ENCODE data around the gene PGPEP1. TPM values are rescaled to one million over a fixed set of nuclear protein-coding genes. Genes with fewer than 3 reads are reported as not detected.

Gene PGPEP1
- total RNA-seq, 1 donor from 2014 or later = 27.5 TPM

DNA sequence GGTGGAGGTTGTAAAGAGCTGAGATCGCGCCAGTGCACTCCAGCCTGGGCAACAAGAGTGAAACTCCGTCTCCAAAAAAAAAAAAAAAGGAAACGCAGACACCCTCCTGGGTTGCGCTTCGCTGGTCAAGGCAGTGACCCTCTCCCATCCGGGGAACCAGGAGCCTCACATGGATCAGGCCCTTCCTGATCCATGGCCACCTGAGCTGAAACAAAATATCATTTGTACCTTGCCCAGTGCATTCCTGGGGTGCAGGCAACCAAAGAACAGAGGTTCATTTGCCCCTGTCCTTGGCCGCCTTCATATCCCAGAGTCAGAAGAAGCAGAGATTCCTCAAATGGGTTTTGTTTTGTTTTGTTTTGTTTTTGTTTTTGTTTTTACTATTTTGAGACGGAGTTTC lies 9.5 kb upstream of the PGPEP1 start:
- no peak for DNase-seq (ENCODE audit: extremely low spot score in 2 of 2)
- Histone ChIP-seq H3K9me3 (no peaks in the 10 kb centered on the region), H3K4me1 (peaks cover 7% of the 10 kb centered on the region), H3K36me3 (no peaks in the 10 kb centered on the region), H3K27ac (no peak overlapping the region), H3K27me3 (no peaks in the 10 kb centered on the region), H3K4me3 (no peak overlapping the region)
- intact Hi-C loops (cut with DNase I) = loop anchor here (10.0 kb wide), 1 partner anchor 216 kb away; no protein-coding TSS in a partner anchor
- TF ChIP-seq, protein P1, sequence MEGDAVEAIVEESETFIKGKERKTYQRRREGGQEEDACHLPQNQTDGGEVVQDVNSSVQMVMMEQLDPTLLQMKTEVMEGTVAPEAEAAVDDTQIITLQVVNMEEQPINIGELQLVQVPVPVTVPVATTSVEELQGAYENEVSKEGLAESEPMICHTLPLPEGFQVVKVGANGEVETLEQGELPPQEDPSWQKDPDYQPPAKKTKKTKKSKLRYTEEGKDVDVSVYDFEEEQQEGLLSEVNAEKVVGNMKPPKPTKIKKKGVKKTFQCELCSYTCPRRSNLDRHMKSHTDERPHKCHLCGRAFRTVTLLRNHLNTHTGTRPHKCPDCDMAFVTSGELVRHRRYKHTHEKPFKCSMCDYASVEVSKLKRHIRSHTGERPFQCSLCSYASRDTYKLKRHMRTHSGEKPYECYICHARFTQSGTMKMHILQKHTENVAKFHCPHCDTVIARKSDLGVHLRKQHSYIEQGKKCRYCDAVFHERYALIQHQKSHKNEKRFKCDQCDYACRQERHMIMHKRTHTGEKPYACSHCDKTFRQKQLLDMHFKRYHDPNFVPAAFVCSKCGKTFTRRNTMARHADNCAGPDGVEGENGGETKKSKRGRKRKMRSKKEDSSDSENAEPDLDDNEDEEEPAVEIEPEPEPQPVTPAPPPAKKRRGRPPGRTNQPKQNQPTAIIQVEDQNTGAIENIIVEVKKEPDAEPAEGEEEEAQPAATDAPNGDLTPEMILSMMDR (IDR thresholded peaks at IDR 0.05) = no peak
- TF ChIP-seq POLR2A (IDR thresholded peaks at IDR 0.05) = no peak
- TF ChIP-seq POLR2AphosphoS5 (IDR thresholded peaks at IDR 0.05; ENCODE audit: insufficient read depth in 1 of 2, low read depth in 1 of 2) = no peak

GRCh38 chr19:18332917-18333530 lies 7.4 kb upstream of the PGPEP1 start:
- peaks cover 7% of the 10 kb centered on the region for H3K4me1 ChIP-seq
- no peak overlapping the region for H3K27ac ChIP-seq
- intact Hi-C loops (cut with DNase I) = loop anchor here (10.0 kb wide), 1 partner anchor 218 kb away; no protein-coding TSS in a partner anchor
- no peaks in the 10 kb centered on the region for H3K27me3 ChIP-seq
- no peak for DNase-seq (ENCODE audit: extremely low spot score in 2 of 2)
- H3K9me3 ChIP-seq = no peaks in the 10 kb centered on the region
- H3K4me3 ChIP-seq = no peak overlapping the region
- TF ChIP-seq POLR2AphosphoS5 (IDR thresholded peaks at IDR 0.05; ENCODE audit: insufficient read depth in 1 of 2, low read depth in 1 of 2) (no peak), POLR2A (IDR thresholded peaks at IDR 0.05) (no peak)
- TF ChIP-seq, protein P1 (IDR thresholded peaks at IDR 0.05) = no peak
- H3K36me3 ChIP-seq = no peaks in the 10 kb centered on the region

GRCh38 chr19:18333680-18334079 lies 6.7 kb upstream of the PGPEP1 start:
- no peak for DNase-seq (ENCODE audit: extremely low spot score in 2 of 2)
- TF ChIP-seq POLR2AphosphoS5 (IDR thresholded peaks at IDR 0.05; ENCODE audit: insufficient read depth in 1 of 2, low read depth in 1 of 2) (no peak), POLR2A (IDR thresholded peaks at IDR 0.05) (no peak)
- TF ChIP-seq, protein P1 (IDR thresholded peaks at IDR 0.05) = no peak
- Histone ChIP-seq H3K4me1 (peaks cover 7% of the 10 kb centered on the region), H3K27me3 (no peaks in the 10 kb centered on the region), H3K4me3 (no peak overlapping the region), H3K36me3 (no peaks in the 10 kb centered on the region), H3K27ac (no peak overlapping the region), H3K9me3 (no peaks in the 10 kb centered on the region)
- intact Hi-C loops (cut with DNase I) = loop anchor here (10.0 kb wide), 1 partner anchor 219 kb away; no protein-coding TSS in a partner anchor

DNA sequence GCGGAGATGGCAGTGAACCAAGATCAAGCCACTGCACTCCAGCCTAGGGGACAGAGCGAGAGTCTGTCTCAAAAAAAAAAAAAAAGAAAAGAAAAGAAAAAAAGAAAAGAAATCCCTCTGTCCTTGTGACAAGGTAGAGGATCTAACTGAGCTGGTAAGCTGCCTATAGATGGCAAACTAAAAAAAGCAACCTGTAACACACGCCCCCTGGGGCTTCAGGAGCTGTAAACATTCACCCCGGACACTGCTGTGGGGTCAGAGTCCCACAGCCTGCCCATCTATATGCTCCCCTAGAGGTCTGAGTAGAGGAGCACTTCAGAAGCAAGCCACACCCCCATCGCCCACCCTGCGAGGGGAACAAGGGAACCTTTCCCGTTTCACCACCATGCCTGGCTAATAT lies 4.3 kb upstream of the PGPEP1 start:
- intact Hi-C loops (cut with DNase I) = loop anchor here (10.0 kb wide), 1 partner anchor 221 kb away; no protein-coding TSS in a partner anchor
- TF ChIP-seq POLR2AphosphoS5 (IDR thresholded peaks at IDR 0.05; ENCODE audit: insufficient read depth in 1 of 2, low read depth in 1 of 2) (no peak), POLR2A (IDR thresholded peaks at IDR 0.05) (no peak)
- TF ChIP-seq, protein P1 (IDR thresholded peaks at IDR 0.05) = no peak
- Histone ChIP-seq H3K36me3 (no peaks in the 10 kb centered on the region), H3K4me1 (peaks cover 12% of the 10 kb centered on the region), H3K27me3 (no peaks in the 10 kb centered on the region), H3K27ac (no peak overlapping the region), H3K4me3 (no peak overlapping the region), H3K9me3 (no peaks in the 10 kb centered on the region)
- no peak for DNase-seq (ENCODE audit: extremely low spot score in 2 of 2)

DNA sequence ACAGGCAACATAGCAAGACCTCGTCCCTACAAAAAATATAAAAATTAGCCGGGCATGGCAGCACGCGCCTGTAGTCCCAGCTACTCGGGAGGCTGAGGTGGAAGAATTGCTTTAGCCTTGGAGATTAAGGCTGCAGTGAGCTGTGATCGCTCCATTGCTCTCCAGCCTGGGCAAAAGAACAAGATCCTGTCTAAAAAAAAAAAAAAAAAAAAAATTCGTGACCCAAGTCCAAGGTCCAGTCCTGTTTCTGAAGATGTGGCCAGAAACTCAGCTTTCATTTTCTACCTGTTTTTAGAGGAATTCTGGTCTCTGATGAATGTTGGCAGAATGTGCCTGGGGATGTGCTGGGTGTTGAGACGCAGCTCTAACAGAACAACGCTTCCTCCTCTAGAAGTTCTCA lies 1.9 kb upstream of the PGPEP1 start:
- Histone ChIP-seq H3K27me3 (no peaks in the 10 kb centered on the region), H3K4me1 (peaks cover 18% of the 10 kb centered on the region), H3K27ac (no peak overlapping the region), H3K36me3 (no peaks in the 10 kb centered on the region), H3K4me3 (no peak overlapping the region), H3K9me3 (no peaks in the 10 kb centered on the region)
- intact Hi-C loops (cut with DNase I) = loop anchor here (10.0 kb wide), 1 partner anchor 224 kb away; no protein-coding TSS in a partner anchor
- no peak for DNase-seq (ENCODE audit: extremely low spot score in 2 of 2)
- TF ChIP-seq POLR2AphosphoS5 (IDR thresholded peaks at IDR 0.05; ENCODE audit: insufficient read depth in 1 of 2, low read depth in 1 of 2) (no peak), POLR2A (IDR thresholded peaks at IDR 0.05) (no peak)
- TF ChIP-seq, protein P1 (IDR thresholded peaks at IDR 0.05) = no peak

Data from vagina (tissue), 2 donors.